ENCODE data around the gene ANKRD6.
A peak's percentile ranks its signal among the peaks of the same experiment; 100 is the strongest.
"Not testable (repeated sequence)": the region's sequence is repeated elsewhere in the genome, so short reads cannot be mapped to it uniquely, and the experiment has no call there.

The ANKRD6 gene

DNA sequence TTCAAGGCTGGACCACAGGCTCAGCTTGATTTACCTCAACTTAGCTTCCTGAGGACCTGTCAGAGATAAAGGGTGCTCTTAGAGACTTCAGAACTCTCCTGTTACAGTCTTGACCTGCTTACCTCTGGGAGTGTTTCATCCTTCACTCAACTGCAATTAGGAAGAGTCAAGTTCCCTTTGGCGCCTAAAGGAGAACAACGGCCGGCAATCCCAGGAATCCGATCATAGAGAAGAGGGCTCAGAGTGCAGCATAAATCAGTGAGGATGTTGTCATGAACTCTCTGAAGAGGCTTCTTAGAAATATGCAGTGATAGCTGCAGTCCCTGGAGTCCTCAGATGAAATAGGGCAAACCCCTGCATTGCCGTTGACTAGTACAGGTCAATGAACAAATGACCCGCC lies 169.2 kb downstream of the ANKRD6 start:
- no peak for DNase-seq (ENCODE audit: low spot score)

DNA sequence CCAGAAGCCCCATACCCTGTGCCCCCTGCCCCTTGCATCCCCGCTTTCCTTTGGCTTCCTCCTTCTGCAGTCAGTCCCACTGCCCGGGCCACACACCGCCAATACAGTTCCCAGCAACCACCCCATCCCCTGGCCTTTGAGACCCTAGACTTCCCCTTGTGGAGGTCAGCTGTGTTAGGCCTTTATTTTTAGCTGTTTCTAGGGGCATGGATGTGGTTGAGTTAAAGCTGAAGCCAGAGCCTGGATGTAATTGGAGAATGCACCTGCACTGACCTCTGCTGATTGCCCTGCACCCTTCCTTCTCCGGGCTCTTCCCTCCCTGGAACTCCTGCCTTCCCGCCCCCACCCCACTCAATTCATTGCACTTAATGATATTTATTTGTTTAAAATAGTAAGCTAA lies 171.7 kb downstream of the ANKRD6 start:
- DNase-seq (ENCODE audit: low spot score), result no peak

DNA sequence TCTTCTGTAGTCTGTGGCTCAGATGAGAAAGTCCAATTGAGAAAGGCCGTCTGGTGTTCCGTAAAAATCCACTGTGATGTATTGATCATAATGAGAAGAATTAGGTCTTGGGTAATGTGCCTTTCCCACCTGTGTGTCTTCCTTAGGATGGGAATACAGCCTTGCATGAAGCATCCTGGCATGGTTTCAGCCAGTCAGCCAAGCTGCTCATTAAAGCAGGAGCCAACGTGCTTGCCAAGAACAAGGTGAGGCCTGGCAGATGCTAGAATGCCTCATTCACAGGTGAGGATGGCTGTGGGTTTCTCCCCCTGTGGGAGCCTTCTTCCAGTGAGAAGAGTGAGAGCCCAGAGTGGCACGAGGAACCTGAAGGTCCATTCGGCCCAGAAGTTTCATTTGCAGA lies 172.9 kb downstream of the ANKRD6 start:
- no peak for DNase-seq (ENCODE audit: low spot score)

DNA sequence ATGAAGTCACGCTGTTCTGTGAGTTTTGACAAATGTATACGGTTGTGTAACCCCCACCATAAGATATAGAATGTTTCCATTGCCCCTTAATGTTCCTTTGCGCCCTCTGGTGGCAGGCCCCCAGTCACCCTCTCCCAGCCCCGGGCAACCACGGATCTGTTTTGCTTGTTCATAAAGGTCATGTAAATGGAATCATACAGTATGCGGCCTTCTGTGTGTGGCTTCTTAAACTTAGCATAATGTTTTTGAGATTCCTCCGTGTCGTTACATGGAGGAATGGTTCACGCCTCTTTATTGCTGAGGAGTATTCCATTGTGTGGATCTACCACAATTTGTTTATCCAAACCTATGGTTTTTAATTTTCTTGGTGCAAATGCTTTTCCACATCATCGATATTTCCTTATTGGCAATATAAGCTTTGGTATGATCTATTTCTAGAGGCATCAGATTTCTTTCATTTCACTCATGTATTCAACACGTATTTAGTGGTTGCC lies 177.2 kb downstream of the ANKRD6 start:
- peak; percentile 33 for DNase-seq (ENCODE audit: low spot score)

DNA sequence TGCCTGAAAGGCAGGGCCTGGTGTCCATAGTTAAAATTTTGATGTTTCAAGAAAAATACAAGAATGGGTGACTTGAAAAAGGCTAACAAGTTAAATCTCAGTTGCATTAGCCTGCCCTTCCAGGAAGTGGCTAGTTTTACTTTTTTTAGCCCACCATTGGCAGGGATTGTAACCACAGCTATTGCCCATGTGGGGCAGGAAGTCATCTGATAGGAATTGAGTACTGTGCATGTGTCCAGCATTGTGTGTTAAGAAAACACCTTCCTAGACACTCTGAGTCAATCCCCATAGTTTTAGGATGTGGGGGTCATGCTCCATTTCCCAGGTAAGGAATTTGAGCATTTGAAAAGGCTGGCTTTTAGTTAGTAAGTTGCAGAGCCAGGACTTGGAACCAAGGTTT lies 178.7 kb downstream of the ANKRD6 start:
- peak; percentile 88 for DNase-seq (ENCODE audit: low spot score)

DNA sequence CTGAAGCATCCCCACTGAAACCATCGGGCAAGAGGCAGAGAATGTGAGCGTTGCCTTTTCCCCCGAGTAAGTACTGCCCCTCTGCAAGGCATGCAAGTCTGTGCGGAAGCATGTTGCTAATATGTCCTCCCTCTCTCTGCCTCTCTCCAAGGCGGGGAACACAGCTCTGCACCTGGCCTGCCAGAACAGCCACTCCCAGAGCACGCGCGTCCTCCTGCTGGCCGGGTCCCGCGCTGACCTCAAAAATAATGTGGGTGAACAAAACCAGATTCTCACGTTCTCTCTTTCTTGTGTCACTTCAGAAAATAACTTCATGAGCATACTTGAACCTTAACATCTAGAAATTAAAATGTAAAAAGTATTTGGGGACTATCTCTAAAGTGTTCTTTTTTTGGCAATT lies 179.2 kb downstream of the ANKRD6 start:
- no peak for DNase-seq (ENCODE audit: low spot score)

DNA sequence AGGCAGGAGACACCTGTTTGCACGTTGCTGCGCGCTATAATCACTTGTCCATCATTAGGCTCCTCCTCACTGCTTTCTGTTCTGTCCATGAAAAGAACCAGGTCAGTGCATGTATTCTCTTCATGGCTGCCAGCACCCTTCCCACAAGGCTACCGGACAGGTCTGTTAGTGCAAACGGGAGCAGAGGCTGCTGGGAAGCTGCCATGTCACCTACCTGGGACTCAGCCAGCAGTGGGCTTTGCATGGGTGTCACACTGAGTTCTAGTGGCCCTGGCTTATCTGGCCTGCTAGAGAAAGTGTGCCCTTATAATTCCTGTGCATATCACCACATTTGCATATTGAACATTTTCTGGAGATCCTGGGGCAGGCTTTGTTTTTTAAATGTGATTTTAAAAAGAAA lies 180.8 kb downstream of the ANKRD6 start:
- no peak for DNase-seq (ENCODE audit: low spot score)

DNA sequence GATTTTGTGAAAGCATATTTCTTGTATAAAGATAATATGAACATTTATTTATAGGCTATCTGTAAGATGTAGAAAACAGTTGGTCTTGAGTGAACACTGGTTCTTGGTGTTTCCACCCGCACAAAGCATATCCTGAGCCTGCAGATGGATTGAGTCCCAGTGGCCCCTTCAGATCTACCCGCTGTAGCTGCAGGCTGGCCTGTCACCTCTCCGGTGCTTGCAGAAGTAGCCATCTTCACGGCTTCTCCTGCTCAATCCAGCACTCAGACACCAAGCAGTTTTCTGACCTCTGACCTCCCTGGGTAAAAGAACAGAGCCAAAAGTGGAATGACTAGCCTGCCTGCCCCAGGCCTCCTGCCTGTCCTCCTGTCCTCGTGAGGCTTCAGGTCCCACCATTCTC lies 182.9 kb downstream of the ANKRD6 start:
- DNase-seq (ENCODE audit: low spot score), result no peak

DNA sequence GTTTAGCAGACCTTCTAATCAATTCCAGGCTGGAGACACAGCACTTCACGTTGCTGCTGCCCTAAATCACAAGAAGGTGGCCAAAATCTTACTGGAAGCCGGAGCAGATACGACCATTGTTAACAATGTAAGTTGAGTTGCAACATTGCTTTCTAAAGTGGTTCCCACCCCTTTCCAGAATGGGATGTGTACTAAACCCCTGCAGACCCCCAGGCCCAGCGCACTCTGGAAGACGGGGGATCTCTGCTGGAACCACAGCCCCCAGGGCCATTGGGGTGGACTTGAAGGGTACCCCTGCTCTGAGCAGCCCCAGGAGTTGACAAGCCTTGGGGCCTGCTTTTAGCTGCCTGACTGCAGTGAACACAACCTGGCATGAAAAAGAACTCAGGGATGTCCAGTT lies 183.6 kb downstream of the ANKRD6 start:
- no peak for DNase-seq (ENCODE audit: low spot score)

DNA sequence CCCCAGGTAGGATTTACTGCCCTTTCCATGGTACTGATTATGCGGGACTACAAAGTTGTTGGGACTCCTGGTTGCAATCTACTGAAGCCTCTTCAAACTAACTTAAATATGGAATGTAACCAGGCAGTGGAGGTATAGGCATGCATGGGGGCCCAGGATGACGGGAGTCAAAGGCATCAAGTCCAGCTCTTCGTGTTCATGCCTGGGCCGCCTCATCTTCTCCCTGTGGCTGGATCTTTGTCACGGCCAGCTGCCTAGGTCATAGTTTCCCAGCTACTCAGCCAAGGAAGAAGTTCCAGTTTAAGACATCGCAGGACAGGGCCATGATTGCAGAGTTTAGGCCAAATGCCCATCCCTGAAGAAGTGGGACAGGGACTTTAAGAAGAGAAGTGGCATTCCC lies 185.1 kb downstream of the ANKRD6 start:
- DNase-seq (ENCODE audit: low spot score), result no peak

DNA sequence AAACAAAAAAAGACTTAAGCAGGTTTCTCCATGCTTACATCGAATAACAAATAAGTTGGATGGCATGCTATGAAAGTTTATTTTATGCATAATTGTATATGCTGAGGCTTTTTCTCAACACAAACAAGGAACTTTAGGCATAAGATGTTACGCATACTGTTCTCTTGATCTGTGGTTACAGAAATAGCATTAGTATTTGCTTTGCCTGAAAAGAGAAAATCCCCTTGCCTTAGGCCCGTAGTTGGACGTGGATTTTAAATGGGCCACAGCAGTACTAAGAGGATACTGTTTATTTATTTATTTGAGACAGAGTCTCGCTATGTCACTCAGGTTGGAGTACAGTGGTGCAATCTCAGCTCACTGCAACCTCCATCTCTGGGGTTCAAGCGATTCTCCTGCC lies 186.6 kb downstream of the ANKRD6 start:
- DNase-seq (ENCODE audit: low spot score), result no peak

DNA sequence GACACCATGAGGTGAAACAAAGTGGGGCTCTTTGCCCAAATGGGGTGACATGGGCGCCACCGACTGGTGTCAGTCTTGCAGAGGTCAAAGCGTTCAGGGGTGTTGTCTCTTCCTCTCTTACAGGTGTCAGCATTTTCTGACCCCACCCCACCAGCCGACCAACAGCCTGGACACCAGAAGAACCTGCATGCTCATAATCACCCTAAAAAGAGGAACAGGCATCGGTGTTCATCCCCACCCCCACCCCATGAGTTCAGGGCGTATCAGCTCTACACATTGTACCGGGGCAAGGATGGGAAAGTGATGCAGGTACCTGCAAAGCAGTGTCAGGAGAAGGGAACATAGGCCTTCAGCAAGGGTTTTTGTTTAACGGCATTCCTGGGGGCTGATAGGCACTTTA lies 190.8 kb downstream of the ANKRD6 start:
- DNase-seq (ENCODE audit: low spot score), result no peak

DNA sequence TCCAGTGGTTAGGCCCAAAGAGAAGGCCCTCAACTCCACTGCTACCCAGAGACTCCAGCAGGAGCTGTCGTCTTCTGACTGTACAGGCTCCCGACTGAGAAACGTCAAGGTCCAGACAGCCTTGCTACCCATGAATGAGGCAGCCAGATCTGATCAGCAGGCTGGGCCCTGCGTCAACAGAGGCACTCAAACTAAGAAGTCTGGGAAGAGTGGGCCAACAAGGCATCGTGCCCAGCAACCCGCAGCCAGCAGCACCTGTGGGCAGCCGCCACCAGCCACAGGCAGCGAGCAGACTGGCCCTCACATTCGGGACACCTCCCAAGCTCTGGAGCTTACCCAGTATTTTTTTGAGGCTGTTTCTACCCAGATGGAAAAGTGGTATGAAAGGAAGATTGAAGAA lies 197.5 kb downstream of the ANKRD6 start:
- DNase-seq (ENCODE audit: low spot score), result no peak

DNA sequence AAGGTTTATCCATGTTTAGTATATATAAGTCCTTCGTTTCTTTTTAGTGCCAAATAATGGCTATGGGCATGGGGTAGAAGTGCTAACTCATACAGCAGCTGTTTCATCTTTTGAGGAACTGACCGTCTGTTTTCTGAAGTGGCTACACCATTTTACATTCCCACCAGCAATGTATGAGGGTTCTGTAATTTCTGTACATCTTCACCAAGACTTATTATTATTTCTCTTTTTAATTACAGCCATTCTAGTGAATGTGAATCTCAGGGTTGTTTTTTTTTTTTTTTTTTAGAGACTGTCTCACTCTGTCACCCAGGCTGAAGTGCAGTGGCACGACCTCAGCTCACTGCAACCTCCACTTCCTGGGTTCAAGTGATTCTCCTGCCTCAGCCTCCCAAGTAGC lies 203.5 kb downstream of the ANKRD6 start:
- not testable (repeated sequence) for DNase-seq (ENCODE audit: low spot score)

DNA sequence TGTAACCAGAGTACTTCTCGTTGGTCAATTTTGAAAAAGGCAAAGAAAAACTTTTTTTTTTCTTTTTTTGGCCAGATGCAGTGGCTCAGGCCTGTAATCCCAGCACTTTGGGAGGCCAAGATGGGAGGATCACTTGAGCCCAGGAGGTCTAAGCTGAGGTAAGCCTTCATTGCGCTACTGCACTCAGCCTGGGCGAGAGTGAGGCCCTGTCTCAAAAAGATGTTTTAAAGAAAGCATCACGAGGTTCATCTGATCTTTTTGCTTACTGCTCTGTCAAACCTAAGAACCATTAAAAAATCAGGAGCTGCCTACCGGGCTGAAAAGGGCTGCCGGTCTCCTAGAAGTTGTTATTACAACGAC lies 205.0 kb downstream of the ANKRD6 start:
- DNase-seq (ENCODE audit: low spot score), result no peak

DNA sequence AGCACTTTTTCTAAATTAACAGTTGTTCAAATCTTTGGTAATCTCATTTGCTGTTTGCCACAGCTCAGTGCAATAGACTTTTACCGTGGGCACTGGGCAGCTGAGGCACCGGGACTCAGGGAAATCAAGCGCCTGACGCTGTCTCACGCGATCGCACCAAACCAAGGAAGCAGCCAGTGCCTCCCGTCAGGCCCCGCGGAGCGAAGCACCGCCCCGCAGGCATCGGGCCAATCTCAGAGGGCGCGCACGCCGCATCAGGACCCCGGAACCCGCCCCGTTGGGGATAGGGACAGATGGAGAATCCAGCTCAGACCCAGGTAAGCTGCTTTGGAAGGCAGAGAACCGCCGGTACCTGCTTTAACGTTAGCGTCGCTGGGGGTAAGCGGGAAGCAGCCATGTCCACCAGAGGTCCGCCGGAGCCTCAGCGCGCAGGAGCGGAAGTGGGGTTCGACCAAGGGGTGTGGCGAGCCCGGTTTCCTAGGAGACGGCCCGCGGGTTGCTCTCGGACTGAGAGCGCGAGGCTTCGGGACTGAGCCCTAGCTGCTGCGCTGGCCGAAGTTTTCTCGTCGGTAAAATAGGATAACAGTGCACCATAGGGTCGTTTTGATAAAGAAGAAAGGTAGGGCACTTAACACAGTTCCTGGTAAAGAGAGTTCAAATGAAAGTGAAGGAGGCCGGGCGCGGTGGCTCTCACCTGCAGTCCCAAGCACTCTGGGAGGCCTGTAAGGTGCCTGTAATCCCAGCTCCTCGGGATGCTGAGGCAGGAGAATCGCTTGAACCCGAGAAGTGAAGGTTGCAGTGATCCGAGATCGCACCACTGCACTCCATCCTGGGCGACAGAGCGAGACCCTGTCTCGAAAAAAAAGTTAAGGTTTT lies 205.6 kb downstream of the ANKRD6 start, which contains the start of gene LYRM2:
LYRM2 (minus strand) TSS at position 428 of the 876 bp plus-strand sequence; CDS start at position 397, 31 bp downstream.
- peak; percentile 94 for DNase-seq (ENCODE audit: low spot score)

DNA sequence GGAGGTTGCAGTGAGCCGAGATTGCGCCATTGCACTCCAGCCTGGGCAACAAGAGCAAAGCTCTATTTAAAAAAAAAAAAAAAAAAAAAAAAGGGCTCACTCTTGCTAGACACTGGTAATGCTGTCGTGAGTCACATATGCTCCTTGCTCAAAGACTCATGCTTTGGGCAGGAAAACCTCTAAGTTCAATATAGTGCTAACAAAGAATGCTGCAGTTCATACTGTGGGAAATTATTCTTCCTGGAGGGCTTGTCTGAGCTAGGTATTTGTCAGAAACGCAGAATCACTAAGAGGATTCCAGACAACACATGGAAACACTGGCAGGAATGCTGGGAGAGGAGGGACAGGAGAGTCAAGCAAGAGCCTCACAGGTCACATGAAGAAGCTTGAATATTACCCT lies 207.9 kb downstream of the ANKRD6 start:
- peak; percentile 66 for DNase-seq (ENCODE audit: low spot score)

DNA sequence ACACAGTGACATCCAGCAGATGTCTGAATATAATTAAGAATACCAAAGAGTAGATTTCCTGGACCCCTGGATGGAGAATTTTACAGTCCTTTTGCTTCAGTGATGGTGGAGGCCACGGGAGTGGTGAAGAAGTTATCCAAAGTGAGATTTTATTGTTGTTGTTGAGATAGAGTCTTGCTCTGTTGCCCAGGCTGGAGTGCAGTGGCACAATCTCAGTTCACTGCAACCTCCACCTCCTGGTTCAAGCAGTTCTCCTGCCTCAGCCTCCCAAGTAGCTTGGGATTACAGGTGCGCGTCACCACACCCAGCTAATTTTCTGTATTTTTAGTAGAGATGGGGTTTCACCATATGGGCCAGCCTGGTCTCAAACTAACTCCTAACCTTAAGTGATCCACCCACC lies 208.6 kb downstream of the ANKRD6 start:
- not testable (repeated sequence) for DNase-seq (ENCODE audit: low spot score)

DNA sequence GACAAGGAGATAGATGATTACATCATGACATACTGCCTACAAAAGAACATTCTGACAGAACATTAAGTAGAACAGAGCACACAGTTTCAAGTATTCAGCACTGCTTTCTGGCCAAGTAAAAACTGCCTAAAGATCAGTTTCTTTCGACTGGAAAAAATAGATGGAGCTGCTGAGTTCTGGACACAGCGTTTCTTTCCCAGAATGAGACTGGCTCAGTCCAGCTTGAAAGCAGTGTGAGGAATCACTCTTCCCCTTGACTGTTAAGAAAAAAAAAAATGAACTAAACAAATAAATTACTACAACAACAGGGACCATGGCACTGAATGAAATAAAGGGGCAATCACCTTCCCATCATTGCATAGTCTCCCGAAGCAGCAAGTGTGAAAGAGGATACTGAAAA lies 210.0 kb downstream of the ANKRD6 start:
- no peak for DNase-seq (ENCODE audit: low spot score)

DNA sequence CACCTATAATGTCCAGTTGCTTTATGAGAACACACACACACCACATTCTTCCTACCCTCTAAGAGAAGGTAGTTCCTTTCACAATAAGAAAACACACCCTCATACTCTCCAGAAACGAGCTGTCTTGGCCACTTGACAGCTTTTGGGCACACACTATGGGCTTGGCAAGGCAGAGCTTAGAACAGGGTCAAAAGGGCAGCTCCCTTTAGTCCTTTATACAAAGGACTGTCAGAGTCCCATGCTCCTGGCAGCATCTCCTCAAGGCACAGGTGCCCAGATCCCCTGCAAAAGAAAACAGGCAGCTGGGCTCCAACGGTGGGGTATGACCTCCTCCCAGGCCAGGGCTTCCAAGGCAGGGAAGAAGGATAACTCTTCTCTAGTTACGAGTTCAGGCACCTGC lies 210.5 kb downstream of the ANKRD6 start:
- DNase-seq (ENCODE audit: low spot score), result no peak

DNA sequence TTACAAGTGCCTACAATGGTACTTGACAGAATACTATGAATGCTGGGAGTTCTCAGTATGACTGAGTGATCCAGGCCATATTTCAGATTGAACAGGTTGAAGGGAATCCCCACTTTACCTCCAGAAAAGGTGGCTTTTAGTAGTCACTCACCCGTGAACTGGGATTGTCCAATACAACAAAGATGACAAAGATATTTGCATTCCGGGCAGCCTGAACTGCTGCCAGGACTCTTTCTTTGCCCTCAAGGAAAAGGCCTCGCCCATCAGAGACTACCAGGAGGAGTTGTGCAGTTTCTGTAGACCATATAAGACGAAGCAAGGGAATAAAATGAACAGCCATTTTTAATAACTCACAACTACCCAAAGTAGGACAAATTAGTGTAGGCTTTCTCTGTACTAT lies 211.9 kb downstream of the ANKRD6 start:
- DNase-seq (ENCODE audit: low spot score), result peak; percentile 53

DNA sequence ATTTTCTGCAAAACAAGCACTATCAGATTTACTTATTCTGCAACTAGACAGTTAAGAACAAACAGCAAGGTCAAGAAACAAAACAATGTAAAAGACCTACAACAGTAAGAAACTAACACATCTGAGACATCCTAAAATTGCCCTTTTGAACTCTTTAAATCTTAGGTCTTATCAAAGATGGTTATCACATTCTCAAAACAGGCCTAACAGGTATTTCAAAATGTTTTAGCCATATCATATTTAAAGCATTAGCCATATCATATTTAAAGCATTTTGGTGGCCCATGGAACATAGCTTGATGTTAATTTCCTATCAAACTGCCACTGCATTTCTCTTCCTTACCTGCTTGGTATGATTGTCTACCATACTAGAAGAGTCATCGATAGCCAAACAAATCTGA lies 216.7 kb downstream of the ANKRD6 start:
- no peak for DNase-seq (ENCODE audit: low spot score)

DNA sequence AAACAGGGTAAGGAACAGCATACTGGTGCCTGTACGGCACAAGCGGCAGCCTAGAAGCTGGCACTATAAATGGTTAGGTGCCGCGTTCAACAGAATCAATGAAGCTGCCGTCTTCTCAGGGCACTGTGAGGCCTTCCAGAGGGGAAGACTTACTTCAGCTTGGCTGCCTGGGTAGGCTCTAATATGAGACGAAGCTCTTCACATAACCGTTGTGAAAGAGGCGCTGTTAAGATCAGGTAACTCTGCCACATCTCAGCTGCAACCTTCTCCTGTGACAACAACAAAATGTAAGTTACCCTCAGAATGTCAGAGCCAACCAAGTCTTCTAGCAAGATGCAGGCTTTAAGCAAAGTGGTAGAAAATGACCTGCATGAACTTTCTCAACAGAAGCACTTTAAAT lies 217.6 kb downstream of the ANKRD6 start:
- no peak for DNase-seq (ENCODE audit: low spot score)

DNA sequence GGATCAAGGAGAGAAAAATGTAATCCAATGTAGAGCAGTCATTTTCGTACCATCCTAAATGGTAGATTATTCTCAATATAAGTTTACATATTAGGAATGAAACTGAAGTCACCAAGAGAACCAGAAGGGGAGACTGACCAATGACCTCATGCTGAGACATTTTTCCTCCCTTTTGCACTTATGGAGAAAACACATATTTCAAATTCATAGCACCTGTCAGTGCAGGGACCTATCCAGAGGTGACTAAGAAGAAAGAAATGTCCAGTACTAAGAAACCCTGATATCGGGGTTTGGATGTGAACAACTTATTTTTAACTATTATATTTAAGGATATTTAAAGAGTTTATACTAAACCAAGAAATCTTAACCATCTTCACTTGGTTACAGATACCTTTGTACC lies 222.2 kb downstream of the ANKRD6 start:
- peak; percentile 52 for DNase-seq (ENCODE audit: low spot score)
